NCI-H1417 (cell line): ENCODE measurements around the gene TCEANC.

Experiments
- DNase-seq, 3 experiments: peaks; one replicate each; lab custom pipeline; 2025; lab: John Stamatoyannopoulos, UW

TCEANC gene

GRCh38 chrX:13692771-13693231 lies 39.9 kb downstream of the TCEANC start:
- DNase-seq, result no peak

DNA sequence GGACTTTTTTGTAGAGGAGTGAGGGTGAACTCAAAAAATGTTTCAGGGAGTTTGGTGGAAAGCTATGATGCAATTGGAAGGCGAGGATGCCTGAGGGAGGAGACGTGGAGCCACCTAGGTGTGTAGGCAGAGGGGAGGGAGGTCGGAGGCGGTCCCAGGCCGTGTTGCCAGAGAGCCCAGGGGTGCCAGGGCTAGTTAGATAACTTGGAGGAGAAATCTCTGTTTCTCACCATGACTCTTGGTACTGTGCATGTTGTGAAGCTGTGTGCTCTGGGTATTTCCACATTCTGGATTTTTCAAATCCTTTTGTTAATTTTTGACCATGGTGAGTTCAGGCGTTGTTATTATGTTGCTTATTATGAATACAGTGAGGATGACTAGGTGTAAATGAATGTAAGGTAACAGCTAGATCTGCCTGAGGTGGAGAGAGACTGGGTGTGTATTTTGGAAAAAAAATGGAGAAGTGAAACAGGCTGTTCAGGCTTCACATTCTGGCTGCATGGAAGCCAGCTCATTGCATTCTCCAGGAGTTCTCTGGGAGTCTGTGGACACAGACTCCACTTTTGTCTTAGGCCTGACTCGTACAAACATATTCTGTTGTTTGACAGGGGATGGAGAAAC lies 40.5 kb downstream of the TCEANC start:
- DNase-seq, result no peak

DNA sequence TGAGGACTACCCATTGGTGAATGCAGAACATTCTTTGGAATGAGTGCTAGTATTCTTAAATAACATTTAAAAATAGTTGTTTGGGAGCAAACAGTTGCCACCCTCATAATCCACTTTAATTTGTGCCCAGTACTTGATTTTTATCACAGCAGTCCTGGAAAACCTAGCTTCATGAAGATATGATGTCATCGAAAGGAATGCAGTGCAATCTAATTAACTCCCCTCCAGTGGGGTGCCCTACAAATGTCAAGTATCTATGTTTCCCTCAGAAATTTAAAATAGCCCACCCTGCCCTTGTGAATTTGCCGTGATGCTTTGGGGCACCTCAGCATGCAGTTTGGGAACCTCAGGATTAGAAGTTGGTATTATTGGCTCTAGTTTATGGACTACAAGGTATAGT lies 41.4 kb downstream of the TCEANC start:
- no peak for DNase-seq

GRCh38 chrX:13694983-13695382 lies 42.0 kb downstream of the TCEANC start:
- no peak for DNase-seq

DNA sequence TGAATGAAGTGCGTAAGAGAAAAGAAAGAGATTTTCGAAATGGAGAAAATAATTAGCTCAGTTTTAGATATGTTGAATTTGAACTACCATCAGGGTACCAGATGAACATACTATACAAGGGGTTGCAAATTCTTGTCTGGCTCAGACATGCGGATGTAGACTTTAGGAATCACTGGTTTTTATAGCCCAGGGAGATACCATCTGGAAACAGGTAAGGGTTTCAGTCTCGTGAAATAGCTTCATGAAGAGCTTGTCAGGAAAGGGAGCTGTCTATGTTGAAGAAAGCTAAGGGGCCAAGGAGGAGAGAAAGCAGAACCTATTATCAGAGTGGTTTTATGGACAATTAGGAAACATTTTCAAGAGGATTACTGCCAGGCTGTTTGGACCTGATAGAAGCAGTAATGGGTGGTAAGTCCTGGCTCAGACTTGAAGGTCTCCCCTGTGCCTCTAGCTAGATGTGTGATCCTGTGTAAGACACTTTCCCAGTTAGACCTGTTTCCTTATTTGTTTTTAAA lies 42.7 kb downstream of the TCEANC start:
- no peak for DNase-seq

GRCh38 chrX:13697455-13697854 lies 44.5 kb downstream of the TCEANC start:
- DNase-seq, result no peak

DNA sequence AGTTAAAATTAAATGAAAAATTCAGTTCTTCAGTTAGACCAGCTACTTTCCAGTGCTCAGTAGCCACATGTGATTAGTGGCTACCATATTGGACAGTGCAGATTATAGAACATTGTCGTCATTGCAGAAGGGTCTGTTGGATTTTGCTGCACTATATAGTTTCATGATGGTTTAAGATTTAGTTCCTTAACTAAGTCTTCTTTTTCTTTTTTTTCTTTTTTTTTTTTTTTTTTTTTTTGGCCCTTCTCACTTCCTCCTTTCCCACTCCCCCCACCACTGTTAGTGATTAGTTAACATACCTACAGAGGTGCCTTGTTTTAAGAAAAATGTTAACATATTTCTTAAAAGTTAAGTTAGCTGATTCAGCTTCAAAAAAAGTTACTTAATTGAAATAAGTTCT lies 45.0 kb downstream of the TCEANC start:
- no peak for DNase-seq

DNA sequence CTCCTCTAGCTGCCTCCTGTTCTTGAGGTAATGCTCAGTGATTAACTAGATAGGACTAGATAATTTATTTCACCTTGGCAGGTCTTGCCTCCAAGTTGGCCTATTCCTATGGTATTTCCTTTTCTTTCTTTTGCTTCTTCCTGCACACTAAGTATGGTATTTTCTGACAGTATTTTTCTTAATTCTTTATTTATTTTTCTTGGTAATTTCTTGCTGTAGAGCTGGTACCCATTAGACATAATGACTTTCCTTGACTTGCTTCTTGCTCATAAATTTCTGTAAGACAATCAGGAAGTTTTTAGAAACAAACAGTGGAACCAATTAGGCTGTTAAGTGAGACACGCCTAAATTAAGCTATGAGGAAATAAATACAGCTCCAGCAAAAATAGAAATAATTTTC lies 45.5 kb downstream of the TCEANC start:
- DNase-seq, result no peak

- DNase-seq, result peak in 1 of 3 experiments; percentile 31
Measured at GRCh38 chrX:13699183-13699826, 46.4 kb downstream of the TCEANC start.

DNA sequence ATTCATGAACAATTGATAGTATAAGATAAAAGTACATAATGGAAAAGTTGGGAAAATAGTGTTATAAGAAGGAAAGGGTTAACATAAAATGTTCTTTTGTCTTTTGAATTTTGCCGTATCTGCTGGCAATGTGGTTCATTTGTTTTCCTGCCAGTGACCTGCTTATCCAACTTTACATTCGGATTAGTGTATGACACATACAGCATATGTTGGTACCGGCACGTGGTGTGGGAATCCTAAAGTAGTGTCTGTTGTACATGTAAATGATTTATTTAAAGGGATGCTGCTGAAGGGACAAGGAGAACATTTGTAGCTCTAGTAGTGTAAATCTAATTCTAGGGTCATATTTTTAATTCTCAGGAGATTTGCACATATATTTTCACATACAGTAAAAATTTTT lies 47.4 kb downstream of the TCEANC start:
- no peak for DNase-seq

DNA sequence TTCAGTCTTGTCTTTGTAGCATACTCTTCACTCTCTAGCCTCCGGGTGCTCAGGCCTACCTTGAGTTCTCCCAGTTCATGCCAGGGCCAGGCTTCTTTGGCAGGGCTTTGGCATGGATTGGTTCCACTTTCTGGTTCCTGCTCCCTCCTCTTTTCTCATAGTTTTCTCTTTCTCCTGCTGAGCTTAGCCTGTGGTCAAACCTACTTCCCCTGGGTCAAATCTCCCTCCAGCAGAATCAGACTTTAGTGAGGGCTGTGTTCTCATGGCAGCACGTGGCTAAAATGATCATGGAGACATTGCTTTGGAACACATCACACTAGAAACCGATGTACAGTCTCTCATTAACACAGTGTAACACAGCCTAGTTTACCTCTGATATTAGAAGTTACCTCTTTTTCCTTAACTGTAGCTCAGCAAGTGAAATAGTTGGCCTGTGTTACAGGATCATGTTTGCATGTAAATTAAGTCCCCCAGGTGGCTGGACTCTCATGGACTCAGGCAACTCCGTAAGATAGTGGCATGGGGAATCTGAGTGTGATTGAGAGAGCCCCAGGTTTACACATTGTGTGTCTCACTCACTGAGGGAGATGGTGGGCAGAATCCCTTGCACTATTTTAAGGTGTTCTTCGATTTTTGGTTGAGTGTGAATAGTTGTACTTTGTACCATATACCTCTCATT lies 49.3 kb downstream of the TCEANC start:
- DNase-seq, result no peak

GRCh38 chrX:13703135-13703534 lies 50.2 kb downstream of the TCEANC start:
- no peak for DNase-seq

DNA sequence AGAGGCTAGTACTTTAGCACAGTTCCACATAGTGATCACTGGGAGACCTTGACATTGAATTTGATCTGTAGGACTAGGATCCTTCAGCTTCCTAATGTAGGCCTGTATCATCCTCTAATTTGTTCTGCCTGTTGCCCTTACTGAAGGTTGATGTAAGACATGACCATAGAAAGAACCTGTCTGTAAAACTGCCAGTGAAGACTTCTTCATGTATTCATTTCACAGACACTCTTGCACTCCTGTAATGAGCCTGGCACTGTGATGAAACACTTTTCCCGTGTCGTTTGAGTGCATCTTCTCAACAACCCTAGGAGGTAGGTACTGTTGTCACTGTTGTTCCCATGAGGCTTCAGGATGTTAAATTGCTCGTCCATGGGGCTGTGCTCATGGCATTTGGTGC lies 50.6 kb downstream of the TCEANC start:
- DNase-seq, result no peak

GRCh38 chrX:13711141-13711540 lies 58.2 kb downstream of the TCEANC start:
- no peak for DNase-seq
